Activated CD4-positive, alpha-beta T cell treated with anti-CD3 and anti-CD28 coated beads, Interleukin-2, amount 50 U/mL, for 16 hours (primary cell): ENCODE measurements around the gene ARMC9.

Experiments used
- DNase-seq: peaks from one replicate; pipeline ENCODE4 v3.0.0-alpha.2; 2020

Gene ARMC9

DNA sequence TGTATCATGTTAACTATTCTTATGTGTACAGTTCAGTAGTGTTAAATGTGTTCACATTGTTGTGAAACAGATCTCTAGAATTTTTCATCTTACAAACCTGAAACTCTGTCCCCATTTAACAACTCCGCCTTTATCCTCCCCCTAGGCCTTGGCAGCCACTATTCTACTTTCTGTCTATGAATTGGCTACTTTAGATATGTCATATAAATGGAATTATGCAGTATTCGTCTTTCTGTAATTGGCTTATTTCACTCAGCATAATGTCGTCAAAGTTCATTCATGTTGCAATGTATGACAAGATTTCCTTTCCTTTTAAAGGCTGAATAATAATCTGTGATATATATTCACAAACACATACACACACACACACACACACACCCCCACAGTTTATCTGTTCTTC is 12.4 kb downstream of the ARMC9 start:
- DNase-seq = no peak

DNA sequence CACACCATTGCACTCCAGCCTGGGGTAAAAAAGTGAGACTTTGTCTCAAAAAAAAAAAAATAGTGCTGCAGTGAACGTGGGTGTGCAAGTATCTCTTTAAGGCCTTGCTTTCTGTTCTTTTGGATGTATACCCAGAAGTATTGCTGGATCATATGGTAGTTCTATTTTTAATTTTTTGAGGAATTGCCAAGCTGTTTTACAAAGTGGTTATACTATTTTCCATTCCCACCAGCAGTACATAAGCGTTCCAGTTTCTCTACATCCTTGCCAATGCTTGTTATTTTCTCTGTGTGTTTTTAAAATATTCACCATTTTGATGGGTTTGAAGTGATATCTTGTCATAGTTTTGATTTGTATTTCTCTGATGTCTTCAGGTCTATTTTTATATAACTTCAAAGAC is 13.1 kb downstream of the ARMC9 start:
- DNase-seq = no peak

GRCh38 chr2:231212329-231212845 is 14.0 kb downstream of the ARMC9 start:
- DNase-seq = no peak

GRCh38 chr2:231213931-231214642 is 15.7 kb downstream of the ARMC9 start:
- no peak for DNase-seq

GRCh38 chr2:231218366-231218765 is 19.9 kb downstream of the ARMC9 start:
- DNase-seq = no peak

DNA sequence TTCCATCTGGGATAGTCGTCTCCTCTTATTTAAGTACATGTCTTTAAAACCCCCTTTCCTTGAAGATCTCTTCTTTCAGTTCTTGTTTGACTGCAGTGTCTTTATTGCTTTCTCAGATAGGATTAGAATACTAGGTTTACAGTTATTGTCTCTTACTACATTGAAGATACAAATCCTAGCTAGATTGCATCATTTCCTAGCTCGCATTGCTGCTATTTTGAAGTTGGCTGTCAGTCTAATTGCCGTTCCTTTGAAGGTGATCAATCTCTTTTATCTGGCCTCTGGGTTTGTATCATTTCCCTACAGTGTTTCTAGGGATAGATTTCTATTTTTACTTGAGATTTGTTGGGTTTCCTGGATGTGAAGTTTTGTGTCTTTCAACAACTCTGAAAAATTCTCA is 20.9 kb downstream of the ARMC9 start:
- DNase-seq = no peak

DNA sequence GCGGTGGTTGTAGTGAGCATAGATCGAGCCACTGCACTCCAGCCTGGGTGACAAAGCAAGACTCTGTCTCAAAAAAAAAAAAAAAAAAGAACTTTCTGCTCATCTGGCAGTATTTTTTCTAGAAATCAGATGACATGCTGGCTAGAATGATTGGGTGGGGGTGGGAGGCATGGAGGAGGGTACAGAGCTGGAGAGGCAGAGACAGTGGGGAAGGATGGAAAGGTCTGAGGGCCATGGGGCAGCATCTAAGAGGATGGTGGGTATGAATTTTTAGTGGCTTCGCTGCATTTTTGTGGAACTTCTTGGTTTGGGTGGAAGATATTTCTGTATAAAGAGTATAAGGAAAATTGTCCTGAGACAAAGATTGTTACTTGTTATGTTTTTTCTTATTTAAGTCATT is 23.3 kb downstream of the ARMC9 start:
- no peak for DNase-seq

- no peak for DNase-seq
These were observed 24.0 kb downstream of the ARMC9 start for GRCh38 chr2:231222318-231223000.

- DNase-seq = no peak
These were observed 24.6 kb downstream of the ARMC9 start for GRCh38 chr2:231223001-231223375.

- no peak for DNase-seq
These were observed 25.1 kb downstream of the ARMC9 start for GRCh38 chr2:231223458-231223976.

DNA sequence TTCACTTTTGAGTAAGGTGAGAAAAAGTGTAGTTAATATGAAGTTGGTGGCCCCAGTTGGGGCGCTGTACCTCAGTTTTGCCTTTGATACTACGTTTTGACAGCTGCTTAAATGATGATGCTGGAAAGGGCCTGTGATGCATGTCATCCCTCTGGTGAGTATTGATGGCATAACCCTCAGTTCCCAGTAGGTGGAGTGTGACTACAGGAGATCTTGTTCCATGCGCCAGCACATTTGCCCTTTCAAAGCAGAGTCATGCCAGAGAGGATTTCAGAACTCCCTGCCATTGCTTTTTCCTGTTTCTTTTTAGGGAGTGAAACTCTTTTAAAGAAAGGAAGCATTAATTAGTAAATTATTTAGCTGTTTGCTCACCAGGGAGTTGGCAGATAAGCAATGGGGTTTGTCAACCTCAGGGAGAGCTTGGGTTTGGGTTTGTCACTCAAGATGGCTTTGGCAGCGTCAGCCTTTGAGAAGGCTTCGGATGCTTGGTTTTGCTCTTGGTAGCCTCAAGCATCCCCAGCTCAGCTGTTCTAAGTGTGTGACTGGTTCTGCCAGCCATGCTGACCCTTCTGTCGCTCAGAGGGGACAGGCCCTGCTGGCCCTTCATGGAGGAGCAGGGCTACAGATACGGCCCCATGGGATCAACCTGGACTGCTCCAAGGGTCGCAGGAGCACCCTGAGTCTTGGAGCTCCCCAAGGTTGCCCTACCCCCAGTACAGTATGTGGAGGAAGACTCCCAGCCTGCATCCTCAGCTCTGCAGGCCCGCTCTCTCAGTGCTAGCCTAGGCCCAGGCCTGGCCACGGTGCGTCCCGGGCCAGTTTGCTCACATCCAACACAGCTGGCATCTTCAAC is 29.1 kb downstream of the ARMC9 start:
- DNase-seq = peak; percentile 75

GRCh38 chr2:231228223-231228622 is 29.8 kb downstream of the ARMC9 start:
- DNase-seq = no peak

DNA sequence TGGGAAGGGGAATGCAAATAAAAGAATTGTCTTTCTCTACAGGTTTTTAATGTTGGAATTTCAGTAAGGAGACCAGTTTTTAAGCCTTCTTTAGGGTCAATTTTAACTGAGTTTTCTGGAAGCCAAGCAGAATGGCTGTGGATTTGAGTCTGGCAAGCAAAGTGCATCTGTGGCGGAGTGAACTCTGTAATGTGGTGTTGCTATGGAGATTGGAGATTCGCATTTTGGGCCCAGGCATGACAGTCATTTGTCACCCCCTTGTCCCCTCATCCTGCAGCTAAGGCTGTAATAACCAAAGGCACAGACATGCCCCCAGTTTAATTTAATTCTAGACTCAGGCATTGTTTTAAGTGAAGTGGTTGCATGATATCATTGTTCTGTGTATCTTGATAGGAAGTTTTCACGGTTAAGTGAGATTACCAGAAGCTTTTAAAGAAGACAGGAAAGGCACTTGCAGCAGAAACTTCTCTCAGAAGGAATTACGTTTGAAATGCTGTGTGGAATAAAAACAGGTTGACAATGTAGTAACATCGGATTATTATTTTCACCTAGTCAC is 30.6 kb downstream of the ARMC9 start:
- no peak for DNase-seq

DNA sequence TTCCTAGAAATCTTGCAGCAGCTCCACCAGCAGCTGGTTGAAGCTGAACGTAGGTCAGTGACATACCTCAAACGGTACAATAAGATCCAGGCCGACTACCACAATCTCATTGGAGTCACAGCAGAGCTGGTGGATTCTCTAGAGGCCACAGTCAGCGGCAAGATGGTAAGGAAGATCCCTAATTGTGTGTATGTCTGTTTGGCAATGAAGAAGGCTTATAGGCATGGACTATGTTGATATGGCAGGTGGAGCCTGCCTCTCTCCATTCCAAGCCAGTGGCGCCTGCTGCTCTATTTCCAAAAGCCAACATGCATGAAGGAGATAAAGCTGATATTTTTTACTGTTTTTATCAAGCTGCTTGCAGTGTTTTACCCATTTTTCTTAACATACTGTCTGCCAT is 36.8 kb downstream of the ARMC9 start:
- DNase-seq = no peak

- DNase-seq = no peak
These were observed 40.3 kb downstream of the ARMC9 start for GRCh38 chr2:231238689-231239088.

DNA sequence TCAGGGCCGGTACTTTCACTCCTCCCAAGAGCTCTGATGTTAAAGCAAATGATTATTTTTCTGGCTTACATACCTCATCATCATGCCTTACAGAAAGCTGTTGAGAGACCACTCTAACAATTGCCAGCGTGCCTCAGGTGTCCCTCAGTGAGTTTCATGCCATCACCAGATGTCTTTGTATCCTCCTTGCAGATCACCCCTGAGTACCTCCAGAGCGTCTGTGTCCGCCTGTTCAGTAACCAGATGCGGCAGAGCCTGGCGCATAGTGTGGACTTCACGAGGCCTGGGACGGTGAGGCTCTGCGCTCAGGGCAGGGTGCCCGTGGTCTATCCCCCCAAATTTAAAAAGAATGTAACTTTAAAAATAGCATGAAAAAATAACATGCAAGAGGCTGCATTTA is 41.3 kb downstream of the ARMC9 start:
- no peak for DNase-seq

DNA sequence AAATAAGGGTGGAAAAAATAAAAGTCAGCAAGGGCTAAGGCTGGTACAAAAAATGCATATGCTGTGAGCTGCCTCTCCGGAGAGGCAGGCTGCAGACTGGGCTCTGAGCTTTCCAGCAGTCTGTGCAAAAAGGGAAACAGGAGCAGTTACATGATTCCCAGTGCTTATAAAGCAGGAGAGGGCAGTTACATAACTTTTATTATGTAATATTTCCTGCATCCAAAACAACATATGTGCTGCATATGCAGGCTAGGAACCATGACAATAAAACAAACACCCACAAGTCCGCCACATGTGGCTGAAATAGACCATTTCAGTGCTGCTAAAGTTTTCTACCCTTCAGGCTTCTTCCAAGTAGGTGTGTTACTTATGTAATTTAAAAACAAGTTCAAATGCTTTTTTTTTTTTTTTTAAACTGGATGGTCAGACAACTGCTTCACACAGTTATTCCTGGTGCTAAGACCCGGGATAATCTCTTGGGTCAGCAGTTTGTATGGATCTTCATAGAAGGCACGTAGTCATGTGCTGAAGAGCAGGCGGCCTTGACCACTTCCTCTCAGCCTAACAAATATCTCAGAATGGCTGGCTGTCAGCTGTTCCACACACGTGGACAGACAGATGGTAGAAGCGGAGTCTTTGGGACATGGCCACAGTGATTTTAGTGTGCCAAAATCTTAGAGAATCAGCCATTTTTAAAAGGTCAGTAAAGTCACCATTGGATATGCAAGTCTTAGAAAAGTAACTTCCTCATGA is 43.5 kb downstream of the ARMC9 start:
- no peak for DNase-seq

DNA sequence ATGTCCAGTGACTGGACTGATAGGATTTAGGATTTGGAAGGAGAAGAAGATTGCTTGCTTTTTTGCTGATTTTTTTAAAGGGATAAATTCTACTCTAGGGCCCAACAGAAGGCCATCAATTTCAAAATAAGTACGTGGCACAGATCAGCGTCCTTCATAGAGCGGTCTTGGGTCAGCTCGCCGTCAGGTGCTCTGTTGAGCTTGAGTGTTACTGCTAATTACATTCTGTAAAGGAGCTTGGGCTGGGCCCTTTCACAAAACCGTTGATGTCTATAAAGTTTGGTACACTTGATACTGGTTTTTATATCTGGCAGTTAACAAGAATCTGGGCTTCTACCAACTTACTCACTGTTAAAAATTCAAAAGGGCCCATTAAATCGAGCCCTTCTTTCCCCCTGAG is 45.4 kb downstream of the ARMC9 start:
- no peak for DNase-seq

DNA sequence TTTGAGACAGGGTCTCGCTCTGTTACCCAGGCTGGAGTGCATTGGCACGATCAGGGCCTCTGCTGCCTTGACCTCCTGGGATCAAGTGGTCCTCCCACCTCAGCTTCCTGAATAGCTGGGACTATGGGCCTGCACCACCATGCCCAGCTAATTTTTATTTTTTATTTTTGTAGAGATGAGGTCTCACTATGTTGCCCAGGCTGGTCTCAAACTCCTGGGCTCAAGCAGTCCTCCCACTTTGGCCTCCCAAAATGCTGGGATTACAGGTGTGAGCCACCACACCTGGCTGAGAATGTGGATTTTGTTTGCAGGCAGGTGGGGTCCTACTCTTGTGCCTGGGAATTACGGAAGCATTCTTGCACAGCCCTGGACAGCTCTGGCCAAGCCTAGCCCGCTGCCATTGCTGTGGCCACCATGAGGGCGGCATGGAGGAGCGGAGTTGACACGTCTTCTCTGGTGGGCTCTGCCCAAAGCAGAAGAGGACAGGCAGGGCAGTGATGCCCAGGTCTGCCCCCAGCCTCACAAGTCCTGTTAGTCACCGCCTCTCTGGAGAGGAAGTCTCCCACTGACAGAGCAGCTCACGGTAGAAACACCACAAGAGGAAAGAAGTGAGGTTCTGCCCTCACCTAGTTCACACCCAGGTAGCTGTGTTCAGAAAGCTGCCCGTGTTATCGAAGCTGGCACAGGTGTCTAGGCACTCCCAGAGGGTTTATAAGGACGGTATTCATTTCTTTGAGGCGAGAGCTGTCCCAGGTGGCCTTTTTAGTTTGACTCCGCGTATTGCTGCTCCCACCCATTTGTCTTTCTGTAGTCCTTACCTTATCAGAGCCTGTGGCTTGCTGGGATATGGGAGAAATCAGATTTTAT is 46.2 kb downstream of the ARMC9 start:
- no peak for DNase-seq

GRCh38 chr2:231245249-231246094 is 47.0 kb downstream of the ARMC9 start:
- no peak for DNase-seq
